GM18907 (cell line): ENCODE measurements around the gene MYOCD.

Experiments used
- ATAC-seq: cut with Tn5 transposase; IDR thresholded peaks from one replicate; pipeline ENCODE4 v1.9.1; 2021; ENCODE audit warnings: mild to moderate bottlenecking, moderate library complexity; ENCODE audit not compliant: unreplicated experiment

The MYOCD gene

DNA sequence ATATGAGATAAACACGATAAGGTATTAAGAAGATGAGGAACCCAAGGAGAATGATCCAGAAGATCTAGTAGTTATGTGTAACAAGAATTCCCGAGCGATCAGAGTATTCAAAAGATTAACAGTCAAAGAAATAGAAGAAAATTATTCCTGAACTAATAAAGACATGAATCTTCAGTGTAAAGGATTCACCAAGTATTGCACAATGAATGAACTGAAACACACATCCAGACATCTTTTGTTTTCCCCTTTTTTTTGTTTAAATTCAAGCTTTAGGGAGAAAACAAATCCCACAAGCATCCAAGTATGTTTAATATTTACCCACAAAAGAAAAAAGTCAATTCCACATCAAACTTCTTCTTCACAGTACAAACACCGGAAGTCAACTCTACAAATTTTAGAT lies 23.7 kb upstream of the MYOCD start:
- no peak for ATAC-seq

DNA sequence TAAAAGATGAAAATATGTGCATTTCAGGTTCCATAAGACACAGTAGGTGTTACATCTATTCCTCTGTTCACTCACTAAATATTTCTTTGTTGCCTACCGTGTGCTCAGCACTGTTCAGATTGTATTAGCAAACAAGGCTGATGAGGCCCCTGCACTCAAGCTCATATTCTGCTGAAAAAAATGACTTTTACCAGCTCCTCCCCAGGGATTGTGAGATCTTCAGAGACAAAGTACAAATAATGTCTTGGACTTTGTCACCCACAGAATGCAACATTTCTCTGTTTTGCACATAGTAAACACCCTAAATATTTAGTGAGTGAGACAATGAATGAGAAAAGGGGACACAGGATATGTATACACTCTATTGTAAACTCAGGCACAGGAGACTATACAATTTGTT lies 21.9 kb upstream of the MYOCD start:
- no peak for ATAC-seq

DNA sequence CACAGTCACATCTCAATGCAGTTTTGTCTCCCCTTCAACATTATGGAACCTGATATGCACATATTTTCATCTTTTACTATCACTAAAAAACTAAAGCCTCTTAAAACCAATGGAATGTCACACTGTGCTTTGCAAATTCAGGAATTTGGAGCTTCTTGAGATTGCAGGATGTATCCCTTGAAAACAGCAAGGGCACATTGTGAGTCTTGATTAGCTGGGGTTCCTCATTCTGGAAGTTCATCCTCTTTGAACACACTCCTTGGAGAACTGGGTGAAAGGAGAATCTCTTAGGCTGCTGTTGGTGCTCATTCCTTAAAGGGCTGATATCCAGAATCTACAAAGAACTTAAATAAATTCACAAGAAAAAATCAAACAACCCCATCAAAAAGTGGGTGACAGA lies 21.1 kb upstream of the MYOCD start:
- no peak for ATAC-seq

DNA sequence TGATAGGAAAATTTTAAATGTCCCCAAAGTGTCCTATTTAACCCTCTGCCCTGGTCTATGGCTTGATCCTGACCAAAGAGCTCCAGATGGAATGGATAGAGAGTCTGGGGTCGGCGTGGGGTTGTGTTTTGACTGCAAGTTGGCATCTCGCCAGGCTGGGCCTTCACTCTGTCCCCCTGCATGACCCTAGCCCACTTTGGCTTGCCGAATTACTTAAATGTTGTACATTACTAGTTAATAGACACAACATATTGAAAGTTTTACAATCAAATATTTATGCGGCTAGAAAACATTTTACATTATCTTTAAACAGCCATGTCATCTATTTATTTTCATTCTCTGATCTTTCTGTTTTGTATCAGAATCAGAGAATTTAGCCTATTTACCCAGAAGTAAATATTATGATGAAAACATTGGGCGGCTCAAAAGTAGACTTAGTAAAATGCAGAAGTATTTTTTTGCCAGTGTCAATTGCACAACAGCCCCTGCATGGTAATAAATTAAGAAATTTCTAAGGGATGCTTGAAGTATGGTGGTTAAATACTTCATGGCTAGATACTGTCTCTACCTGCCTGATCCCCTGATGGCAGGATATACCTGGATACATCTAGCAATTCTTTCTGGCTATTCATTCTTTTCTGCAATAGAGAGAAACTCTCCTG lies 18.8 kb upstream of the MYOCD start:
- ATAC-seq: no peak

DNA sequence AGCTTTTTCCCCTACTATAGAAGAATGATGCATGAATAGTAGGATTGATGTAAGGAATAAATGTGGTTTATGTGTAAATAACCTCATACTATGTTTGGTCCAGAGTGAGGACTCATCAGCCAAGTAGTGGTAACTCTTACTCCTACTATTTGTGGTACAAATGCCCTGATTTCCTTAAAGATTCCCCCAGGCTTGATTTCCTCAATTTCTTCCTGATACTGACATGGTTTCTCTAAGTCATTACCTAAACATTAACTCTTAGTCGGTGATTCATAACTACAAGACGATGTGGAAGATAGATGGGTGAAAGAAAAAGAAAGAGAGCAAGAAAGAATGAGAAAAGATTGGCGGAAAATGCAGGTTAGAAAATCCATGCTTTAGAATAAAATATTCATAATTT lies 17.2 kb upstream of the MYOCD start:
- no peak for ATAC-seq

DNA sequence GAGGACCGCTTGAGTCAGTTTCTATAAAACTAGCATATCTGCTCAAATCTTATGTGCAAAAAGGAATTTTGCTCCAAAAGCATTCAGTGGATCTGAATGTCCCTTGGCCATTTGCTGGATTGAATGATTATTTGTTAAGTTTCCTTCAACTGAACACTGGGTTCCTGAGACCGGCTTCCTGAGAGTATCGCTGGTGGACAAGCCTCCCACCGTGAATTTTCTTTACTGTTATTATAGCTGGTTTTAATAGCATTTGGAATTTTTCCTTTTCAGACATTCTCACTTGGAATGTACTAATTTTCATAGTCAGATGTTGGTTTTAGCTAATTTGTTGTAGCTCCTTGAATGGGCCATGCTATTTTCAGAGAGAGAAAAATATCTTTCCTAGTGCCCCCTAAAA lies 9.8 kb upstream of the MYOCD start:
- no peak for ATAC-seq

GRCh38 chr17:12656354-12656753 lies 9.3 kb upstream of the MYOCD start:
- ATAC-seq: no peak

GRCh38 chr17:12659500-12659899 lies 6.2 kb upstream of the MYOCD start:
- no peak for ATAC-seq

DNA sequence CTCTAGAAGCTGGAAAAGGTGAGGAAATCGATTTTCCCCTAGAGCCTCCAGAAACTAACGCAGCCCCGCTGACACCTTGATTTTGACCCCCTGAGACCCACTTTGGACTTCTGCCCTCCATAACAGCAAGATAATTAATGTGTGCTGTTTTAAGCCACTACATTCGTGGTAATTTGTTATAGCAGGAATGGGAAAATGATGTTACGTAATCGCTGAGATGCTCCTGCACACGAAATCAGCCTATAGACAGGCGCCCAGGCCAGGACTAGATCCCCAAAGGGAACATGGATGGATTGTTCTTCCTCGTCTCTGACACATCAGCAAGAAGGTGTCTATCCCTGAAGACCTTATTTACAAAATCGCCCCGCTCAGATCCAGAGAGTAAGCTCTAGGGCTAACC lies 1.4 kb upstream of the MYOCD start:
- no peak for ATAC-seq

DNA sequence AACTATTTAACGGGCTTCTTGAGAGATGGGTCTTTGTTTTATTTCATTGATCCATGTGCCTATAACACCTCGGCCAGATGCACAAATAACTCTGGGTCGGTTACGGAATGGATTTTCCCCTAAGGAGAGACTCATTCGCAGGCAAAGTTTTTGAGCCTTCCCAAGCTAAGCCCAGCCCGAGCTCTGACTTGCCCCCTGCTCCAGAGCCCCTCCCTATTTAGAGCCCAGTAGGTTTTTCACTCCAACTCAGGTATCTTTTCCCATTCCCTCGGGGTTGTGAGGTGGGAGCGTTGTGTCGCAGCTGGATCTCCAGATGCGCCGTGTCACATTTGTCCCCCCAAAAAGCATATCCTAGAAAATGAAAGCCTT lies 812 bp upstream of the MYOCD start:
- no peak for ATAC-seq

GRCh38 chr17:12666718-12667117 lies 1.0 kb downstream of the MYOCD start:
- no peak for ATAC-seq

DNA sequence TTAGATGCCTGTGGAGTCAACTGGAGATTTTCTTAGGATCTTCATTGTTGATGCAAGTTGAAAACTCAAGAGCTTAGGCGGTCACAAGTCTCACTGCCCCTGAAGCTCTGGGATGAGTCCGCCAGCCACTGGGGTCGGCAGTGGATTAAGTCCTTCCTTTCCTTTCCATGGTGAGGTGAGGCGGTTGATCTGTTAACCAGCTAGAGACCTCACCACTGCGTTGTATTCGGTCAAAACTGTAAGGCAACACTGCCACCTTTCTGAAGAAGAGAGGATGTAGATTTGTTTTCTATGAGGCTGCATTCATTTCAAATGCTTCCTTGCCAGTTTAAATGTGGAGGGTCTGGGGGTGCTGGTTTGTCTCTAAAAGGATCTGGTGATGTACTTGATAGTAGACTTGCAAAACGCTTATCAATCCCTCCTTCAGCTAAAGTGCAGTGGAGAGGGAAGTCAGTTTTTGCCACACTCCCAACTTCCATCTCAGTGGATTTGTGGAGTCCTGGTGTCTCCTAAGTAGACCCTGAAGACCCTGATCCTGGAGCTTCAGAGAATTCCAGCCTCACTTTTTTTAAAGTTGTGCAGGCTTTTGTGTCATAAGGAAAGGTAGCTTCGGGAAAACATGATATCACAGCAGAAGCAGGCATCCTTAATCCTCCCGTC lies 1.7 kb downstream of the MYOCD start:
- peak; percentile 60 for ATAC-seq

- ATAC-seq: no peak
Measured at GRCh38 chr17:12671906-12672305, 6.2 kb downstream of the MYOCD start.

GRCh38 chr17:12672947-12673346 lies 7.3 kb downstream of the MYOCD start:
- no peak for ATAC-seq

DNA sequence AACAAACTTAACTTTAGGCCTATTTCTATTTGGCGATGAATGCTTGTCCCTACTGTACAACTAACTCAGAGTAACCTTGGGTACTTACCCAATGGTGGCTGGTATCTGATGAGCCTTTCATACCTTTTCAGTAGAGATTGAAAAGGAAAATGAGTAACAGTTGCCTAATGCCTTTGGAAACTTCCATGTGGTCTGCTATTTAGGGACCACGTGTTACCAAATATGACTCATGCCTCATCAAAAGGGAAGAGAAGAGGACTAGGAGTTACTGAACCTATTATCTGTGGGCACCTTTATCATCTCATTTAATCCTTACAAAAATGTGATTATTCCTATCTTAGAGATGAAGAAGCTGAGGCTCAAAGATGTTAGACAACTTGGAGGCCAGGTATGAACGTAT lies 8.1 kb downstream of the MYOCD start:
- no peak for ATAC-seq

- ATAC-seq: no peak
Measured at GRCh38 chr17:12680407-12680897, 14.8 kb downstream of the MYOCD start.

- ATAC-seq: no peak
Measured at GRCh38 chr17:12680993-12681392, 15.3 kb downstream of the MYOCD start.

DNA sequence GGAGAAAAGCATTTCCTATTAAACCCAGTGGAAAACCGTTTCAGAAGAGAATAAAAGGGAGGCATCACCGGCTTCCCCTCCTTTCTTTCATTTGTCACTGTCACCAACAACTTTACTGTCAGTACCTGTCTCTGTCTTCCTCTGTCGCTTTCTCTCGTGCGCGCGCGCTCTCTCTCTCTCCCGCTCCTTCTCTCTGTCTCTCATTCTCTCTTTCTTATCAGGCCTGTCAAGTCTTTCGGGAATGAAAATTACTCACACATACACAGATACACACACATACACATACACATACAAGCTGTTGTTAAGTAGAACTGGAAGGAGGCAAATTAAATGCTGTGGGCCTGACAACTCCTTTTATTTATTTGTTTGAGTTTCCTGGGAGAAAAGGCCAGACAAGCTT lies 17.6 kb downstream of the MYOCD start:
- ATAC-seq: no peak

DNA sequence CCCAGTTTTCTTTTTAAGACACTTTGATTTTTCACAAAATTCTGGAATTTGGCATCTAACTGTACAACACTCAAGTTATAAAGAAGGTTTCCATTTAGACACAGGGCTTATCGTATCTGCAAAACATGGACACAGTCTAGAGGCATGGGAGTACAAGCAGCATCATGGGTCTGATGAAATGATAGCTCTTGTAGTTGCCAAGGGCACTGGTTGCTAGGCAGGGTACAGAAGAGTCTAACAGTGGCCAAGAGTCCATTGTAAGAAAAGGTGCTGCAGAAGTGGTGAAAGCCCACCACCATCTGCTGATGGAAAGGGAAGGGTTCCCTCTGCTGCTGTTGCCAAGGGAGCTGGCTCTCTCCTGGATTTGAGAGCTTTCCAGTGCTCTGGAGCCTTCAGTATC lies 20.8 kb downstream of the MYOCD start:
- no peak for ATAC-seq

GRCh38 chr17:12688382-12688781 lies 22.7 kb downstream of the MYOCD start:
- no peak for ATAC-seq

GRCh38 chr17:12691173-12691572 lies 25.5 kb downstream of the MYOCD start:
- ATAC-seq: no peak

GRCh38 chr17:12693640-12694039 lies 27.9 kb downstream of the MYOCD start:
- no peak for ATAC-seq

GRCh38 chr17:12706070-12706469 lies 40.4 kb downstream of the MYOCD start:
- no peak for ATAC-seq
